Fibroblast of peridontal ligament (primary cell): ENCODE data around the gene SUN5.

Experiments used
- DNase-seq: peaks from one replicate; pipeline ENCODE4 v3.0.0-alpha.2; 2010; ENCODE audit errors: extremely low read depth

The SUN5 gene

DNA sequence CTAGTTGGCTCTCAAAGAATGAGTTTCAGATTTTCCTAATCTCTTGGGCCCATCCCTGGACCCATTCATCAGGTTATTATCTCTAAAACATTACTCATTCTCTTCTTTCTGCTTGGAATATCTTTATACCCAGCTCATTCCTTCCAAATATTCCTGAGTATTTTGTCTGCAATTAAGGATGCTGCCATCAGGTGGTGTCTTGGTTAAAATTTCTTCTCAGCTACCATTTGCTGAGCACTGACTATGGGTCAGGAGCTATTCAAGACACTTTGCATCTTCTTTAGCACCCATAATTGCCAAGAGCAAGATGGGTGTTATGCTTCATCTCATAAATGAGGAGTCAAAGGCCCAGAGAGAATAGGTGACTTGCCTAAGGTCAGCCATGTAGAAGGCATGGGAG is 8.4 kb downstream of the SUN5 start:
- DNase-seq = no peak

DNA sequence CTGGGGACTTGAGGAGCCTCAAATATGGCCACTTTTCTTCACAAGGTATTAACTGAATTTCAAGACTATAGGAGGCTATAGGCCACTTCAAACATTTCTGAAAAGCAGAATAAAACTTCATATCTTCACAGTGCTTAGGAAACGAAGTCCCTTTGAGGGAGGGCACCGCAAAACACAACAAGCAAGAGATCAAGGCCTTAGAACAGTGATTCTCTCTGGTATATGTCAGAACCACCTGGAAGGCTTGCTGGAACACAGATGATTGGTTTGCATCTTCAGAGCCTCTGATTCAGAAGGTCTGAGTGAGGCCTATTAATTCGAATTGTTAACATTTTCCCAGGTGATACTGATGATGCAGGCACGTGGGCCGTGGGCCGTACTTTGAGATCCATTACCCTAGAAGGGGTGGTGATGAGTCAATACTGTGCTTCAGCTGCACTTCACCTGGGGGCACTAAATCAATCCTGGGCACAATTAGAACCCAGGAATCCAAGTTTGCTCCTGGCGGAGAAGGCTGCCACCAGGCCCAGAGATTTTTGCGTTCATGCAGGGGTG is 10.7 kb downstream of the SUN5 start:
- no peak for DNase-seq

- no peak for DNase-seq
Observed at GRCh38 chr20:32991792-32992641, 12.2 kb downstream of the SUN5 start.

DNA sequence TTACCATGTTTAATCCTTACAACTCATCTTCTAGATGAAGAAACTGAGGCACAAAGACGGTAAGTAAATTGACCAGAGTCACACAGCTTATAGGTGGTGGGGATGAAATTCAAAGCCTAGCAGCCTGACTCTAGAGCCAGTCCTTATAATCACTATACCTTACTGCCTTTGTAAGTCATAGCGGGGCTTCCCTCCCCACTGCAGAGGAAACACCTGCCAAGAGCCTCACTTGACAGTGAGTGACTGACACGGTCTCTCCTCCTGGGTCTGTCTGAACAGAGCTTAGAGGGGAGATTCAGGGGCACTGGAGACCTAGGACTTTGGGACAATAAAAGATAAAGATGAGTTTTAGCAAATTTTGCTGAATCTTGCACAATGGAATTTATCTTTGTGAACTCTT is 12.8 kb downstream of the SUN5 start:
- no peak for DNase-seq

DNA sequence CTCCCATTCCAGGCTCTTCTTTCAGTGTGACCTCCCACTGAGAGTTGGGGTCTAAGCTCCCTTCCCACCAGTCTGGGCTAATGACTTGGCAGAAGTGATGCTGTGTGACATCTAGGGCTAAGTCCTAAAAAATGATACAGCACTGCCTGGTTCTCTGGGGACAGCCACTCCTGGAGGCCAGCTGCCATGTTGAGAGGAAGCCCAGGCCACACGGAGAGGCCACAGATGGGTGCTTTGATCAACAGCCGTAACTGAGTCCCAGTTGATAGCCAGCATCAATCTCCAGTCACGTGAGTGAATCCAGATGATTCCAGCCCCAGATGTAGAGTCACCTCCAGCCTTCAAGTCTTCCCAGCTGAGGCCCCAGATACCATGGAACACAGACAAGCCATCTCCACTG is 13.8 kb downstream of the SUN5 start:
- no peak for DNase-seq

DNA sequence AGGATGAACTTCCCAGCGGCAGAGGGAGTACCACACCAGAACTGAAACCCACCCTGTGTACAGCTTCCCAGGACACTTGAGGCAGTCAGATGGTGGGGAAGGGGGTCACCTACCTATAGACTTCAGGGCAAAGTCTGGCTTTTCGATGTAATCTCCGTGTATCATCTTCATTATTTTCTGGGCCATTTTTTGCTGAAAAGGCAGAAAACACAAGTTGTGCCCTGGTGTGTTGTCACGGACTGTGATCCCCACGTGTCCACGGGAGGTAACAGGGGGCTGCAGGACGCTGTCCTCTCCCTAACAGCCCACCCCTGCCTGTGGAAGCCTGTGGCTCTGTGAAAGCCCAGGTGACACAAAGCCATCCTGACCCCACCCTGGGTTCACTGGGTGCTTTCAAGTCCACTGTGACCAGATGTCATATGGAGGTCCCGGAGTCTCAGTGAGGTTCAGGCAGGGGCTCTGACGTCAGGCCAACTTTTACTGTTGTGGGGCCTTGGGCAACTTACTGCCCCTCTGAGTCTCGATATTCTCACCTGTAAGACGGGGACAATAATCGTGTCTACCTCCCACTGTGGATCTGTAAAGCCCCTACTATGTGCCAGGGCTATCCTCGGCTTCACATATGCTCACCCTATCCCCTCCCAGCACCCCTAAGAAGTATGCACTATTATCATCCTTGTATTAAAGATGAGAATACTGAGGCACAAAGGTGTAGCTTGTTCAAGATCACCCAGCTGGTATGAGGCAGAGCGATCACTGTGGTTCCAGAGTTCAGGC is 14.5 kb downstream of the SUN5 start:
- no peak for DNase-seq

DNA sequence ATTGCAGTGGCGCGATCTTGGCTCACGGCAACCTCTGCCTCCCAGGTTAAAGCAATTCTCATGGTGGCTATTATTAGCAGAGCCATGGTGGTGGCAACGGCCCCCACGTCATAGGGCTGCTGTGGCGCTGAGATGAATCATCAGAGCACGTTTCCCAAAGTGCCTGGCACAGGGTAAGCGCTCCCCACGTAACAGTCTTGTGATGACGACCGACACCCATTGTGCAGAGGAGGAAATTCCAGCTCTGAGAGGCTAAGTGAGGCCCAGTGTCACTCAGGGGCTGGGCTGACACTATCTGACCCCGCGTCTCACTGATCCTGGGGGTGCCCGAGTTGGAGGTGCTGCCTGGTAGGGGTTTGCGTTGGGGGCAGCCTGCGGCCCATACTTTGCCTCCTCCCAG is 16.2 kb downstream of the SUN5 start:
- DNase-seq = no peak

GRCh38 chr20:32987044-32987825 is 17.0 kb downstream of the SUN5 start:
- no peak for DNase-seq

DNA sequence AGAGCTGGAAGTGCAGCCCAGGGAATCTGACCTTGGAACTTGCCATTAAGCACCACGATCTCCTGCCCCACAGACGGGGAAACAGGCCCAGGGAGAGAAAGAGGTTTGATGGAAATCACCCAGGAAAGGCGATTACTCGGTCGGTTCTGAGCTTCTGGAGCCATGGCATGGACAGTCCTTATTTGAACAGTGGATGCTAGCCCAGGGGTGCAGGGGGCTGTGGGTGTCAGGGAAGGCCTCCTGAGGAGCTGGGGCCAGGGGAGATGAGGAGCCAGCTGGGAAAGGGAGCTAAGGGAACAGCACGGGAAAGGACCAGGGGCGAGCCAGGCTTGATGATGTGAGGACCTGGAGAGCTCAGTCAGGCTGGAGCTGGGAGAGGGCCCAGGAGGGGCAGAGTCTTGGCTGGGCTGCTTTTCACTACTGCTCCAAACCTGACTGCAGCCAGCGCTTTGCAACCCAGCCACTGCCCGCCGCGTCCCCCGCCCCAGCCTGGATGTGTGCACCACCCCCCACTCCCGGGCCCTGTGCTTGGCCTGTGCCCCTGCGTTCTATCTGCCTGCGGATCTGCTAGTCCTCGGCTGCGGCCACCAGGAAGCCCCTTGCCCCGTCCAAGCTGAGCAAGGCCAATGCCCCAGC is 17.8 kb downstream of the SUN5 start:
- no peak for DNase-seq

DNA sequence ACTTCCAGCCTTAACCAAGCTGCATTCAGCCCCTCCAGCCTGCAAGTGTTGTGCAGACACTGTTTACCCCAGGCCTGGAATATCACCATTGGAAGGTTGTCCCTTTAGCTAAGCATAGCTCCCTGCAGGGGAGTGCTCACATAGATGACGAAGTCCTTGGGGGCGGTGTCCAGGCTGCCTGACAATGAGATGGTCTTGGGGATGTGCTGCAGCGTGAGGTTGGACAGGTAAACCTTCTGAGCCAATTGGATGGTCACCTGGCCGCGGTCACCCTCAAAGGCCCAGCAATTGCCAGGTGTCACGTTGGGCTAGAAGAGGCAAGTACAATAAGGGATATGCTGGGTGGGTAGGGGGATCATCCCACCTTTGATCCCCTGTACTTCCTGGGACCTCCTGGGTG is 18.6 kb downstream of the SUN5 start:
- no peak for DNase-seq

- no peak for DNase-seq
Observed at GRCh38 chr20:32984631-32985354, 19.4 kb downstream of the SUN5 start.

GRCh38 chr20:32984196-32984595 is 20.0 kb downstream of the SUN5 start:
- DNase-seq = no peak

DNA sequence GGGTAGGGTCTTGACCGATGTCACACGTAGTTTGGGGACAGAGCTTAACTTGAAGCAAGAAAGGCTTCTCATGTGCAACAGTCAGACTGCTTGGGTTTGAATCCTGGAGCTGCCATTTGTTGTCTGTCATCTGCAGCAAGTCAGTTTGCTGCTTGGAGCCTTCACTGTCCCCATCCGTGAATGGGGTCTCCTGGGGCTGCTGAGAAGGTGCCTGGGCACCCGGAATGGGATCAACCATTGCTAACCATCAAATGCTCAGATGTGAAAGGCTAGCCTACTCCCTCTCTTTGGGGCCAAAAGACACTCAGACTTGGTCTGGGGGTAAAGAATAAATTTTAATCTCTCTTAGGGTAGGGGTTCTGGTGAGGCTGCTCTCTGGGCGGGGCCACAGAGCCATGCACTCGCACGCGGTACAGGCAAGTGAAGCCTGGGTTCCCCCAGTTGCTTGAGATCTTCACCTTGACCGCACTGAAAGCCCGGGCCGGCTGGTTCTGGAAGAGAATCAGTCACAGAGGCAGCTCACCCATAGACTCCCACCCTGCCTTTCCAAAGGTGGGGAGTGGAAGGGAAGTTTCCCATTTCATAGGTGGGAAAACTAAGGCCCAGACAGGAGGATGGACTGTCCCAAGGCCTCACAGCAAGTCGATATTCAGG is 20.6 kb downstream of the SUN5 start:
- no peak for DNase-seq

GRCh38 chr20:32982617-32983458 is 21.4 kb downstream of the SUN5 start:
- no peak for DNase-seq

GRCh38 chr20:32980990-32981389 is 23.2 kb downstream of the SUN5 start:
- no peak for DNase-seq

- DNase-seq = no peak
Observed at GRCh38 chr20:32980131-32980941, 23.9 kb downstream of the SUN5 start.

DNA sequence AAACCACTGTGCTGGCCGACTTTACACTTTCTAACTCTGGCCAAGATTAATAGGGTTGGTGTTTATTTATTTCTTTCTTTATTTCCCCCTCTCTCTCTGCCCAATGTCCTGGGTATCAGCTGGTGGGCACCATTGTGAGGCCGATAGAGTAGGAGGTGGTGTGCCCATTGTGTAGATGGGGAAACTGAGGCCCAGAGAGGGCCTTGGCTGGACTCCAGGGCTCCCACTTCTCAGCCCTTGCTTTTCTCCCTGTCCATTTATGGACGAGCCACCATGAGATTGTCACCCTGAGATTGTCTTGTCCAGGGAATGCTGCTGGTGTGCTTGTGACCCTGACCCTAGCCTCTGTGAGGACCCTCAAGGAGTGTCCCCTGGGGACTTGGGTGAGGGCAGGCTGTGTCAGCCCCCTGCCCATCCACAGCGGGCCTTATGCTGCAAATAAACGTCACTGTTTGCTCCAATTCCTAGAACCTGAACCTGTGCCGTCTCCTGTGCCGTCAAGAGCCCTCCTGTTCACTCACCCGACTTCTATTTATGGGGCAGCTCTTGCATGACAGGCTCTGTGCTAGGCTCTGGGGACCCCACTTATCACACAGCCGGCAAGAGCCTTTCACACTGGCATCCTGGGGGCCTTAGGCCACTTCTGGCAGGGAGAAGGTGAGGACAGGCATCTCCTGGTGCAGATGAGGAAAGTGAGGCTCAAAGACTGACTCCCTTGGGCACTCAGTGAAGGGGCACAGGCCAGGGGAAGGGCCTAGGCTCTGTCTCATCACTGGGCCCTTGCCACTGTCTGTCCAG is 24.8 kb downstream of the SUN5 start:
- no peak for DNase-seq

DNA sequence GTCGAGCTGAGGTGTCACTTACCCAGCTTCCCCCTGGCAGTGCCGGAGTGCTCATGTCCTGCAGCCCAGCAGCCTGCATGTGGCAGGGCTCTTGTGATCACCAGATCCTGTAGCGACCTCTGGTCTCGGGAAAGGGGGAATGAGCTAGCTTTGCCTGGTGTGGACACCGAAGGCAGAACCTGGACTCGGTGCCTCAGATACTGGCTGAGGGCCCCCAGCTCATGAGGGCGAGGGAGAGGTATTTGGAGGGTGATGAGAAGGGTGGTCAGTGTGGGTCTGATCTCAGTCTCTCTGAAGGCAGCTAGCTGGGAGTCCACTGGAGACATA is 26.3 kb downstream of the SUN5 start:
- DNase-seq = no peak
